ENCODE data around the gene NTRK3. TPM values are rescaled to one million over a fixed set of nuclear protein-coding genes. Genes with fewer than 3 reads are reported as not detected.

NTRK3 gene
- total RNA-seq, 1 experiment from 2014 or later: not detected

GRCh38 chr15:88104357-88104756, 152.2 kb downstream of the NTRK3 start:
- Mint-ChIP-seq H3K4me1 (ENCODE audit: low read depth, unreplicated experiment) (no peaks in the 10 kb centered on the region), H3K27ac (ENCODE audit: unreplicated experiment) (no peak overlapping the region), H3K9me3 (ENCODE audit: low read depth, unreplicated experiment) (no peaks in the 10 kb centered on the region), H3K36me3 (ENCODE audit: insufficient read depth, unreplicated experiment) (no peaks in the 10 kb centered on the region), H3K27me3 (ENCODE audit: unreplicated experiment) (no peaks in the 10 kb centered on the region), H3K4me3 (ENCODE audit: low read depth, unreplicated experiment) (no peak overlapping the region)
- TF ChIP-seq, protein P1, sequence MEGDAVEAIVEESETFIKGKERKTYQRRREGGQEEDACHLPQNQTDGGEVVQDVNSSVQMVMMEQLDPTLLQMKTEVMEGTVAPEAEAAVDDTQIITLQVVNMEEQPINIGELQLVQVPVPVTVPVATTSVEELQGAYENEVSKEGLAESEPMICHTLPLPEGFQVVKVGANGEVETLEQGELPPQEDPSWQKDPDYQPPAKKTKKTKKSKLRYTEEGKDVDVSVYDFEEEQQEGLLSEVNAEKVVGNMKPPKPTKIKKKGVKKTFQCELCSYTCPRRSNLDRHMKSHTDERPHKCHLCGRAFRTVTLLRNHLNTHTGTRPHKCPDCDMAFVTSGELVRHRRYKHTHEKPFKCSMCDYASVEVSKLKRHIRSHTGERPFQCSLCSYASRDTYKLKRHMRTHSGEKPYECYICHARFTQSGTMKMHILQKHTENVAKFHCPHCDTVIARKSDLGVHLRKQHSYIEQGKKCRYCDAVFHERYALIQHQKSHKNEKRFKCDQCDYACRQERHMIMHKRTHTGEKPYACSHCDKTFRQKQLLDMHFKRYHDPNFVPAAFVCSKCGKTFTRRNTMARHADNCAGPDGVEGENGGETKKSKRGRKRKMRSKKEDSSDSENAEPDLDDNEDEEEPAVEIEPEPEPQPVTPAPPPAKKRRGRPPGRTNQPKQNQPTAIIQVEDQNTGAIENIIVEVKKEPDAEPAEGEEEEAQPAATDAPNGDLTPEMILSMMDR (IDR thresholded peaks at IDR 0.05; ENCODE audit: unreplicated experiment): no peak
- no TSS peak for BruUV-seq (replicated peaks)
- intact Hi-C loops (cut with micrococcal nuclease; ENCODE audit: unreplicated experiment): no loop called here
- DNase-seq: no peak
- CTCF ChIA-PET: no interaction called here

DNA sequence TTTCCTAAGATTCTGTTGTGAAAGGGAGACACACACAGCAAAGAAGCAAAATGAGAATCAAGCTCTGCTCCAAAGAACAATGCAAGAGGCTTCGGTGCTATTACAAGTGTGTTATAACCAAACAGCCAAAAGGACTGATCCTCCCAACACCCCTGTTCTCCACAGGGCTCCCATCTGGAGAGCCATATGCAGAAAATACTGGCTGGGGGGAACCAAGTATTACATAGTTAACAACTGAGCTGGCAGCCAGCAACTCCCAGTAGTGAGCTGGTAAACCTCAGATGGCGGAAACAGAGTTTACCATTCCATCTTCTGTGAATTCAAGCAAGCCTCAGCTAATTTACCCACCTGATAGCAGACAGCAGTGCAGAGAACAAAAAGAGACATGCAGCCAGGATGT, 156.4 kb downstream of the NTRK3 start:
- peaks cover 12% of the 10 kb centered on the region for H3K9me3 Mint-ChIP-seq (ENCODE audit: low read depth, unreplicated experiment)
- no peaks in the 10 kb centered on the region for H3K36me3 Mint-ChIP-seq (ENCODE audit: insufficient read depth, unreplicated experiment)
- H3K27ac Mint-ChIP-seq (ENCODE audit: unreplicated experiment): no peak overlapping the region
- CTCF ChIA-PET: no interaction called here
- H3K27me3 Mint-ChIP-seq (ENCODE audit: unreplicated experiment): peaks cover 17% of the 10 kb centered on the region
- DNase-seq: no peak
- no TSS peak for BruUV-seq (replicated peaks)
- TF ChIP-seq, protein P1 (IDR thresholded peaks at IDR 0.05; ENCODE audit: unreplicated experiment): no peak
- H3K4me1 Mint-ChIP-seq (ENCODE audit: low read depth, unreplicated experiment): no peaks in the 10 kb centered on the region
- no peak overlapping the region for H3K4me3 Mint-ChIP-seq (ENCODE audit: low read depth, unreplicated experiment)
- intact Hi-C loops (cut with micrococcal nuclease; ENCODE audit: unreplicated experiment): no loop called here

- intact Hi-C loops (cut with micrococcal nuclease; ENCODE audit: unreplicated experiment): no loop called here
- no peak for DNase-seq
- Mint-ChIP-seq H3K36me3 (ENCODE audit: insufficient read depth, unreplicated experiment) (no peaks in the 10 kb centered on the region), H3K27me3 (ENCODE audit: unreplicated experiment) (peaks cover 17% of the 10 kb centered on the region), H3K4me1 (ENCODE audit: low read depth, unreplicated experiment) (no peaks in the 10 kb centered on the region), H3K4me3 (ENCODE audit: low read depth, unreplicated experiment) (no peak overlapping the region), H3K9me3 (ENCODE audit: low read depth, unreplicated experiment) (peaks cover 12% of the 10 kb centered on the region), H3K27ac (ENCODE audit: unreplicated experiment) (no peak overlapping the region)
- CTCF ChIA-PET: no interaction called here
- no TSS peak for BruUV-seq (replicated peaks)
- TF ChIP-seq, protein P1 (IDR thresholded peaks at IDR 0.05; ENCODE audit: unreplicated experiment): no peak
Measured at GRCh38 chr15:88098361-88098760, 158.2 kb downstream of the NTRK3 start.

- Mint-ChIP-seq H3K4me3 (ENCODE audit: low read depth, unreplicated experiment) (no peak overlapping the region), H3K36me3 (ENCODE audit: insufficient read depth, unreplicated experiment) (no peaks in the 10 kb centered on the region), H3K27me3 (ENCODE audit: unreplicated experiment) (peaks cover 36% of the 10 kb centered on the region), H3K4me1 (ENCODE audit: low read depth, unreplicated experiment) (no peaks in the 10 kb centered on the region), H3K9me3 (ENCODE audit: low read depth, unreplicated experiment) (no peaks in the 10 kb centered on the region), H3K27ac (ENCODE audit: unreplicated experiment) (no peak overlapping the region)
- TF ChIP-seq, protein P1 (IDR thresholded peaks at IDR 0.05; ENCODE audit: unreplicated experiment): no peak
- no TSS peak for BruUV-seq (replicated peaks)
- no peak for DNase-seq
- intact Hi-C loops (cut with micrococcal nuclease; ENCODE audit: unreplicated experiment): no loop called here
- CTCF ChIA-PET: no interaction called here
Measured at GRCh38 chr15:88091444-88092016, 165.0 kb downstream of the NTRK3 start.
